ENCODE results near the gene CERK.
"Not testable (repeated sequence)": the region's sequence is repeated elsewhere in the genome, so short reads cannot be mapped to it uniquely, and the experiment has no call there.

CERK gene

GRCh38 chr22:46646531-46647215 lies 91.4 kb downstream of the CERK start:
- H3K27ac ChIP-seq (ENCODE audit: low read length), result no peak overlapping the region
- H3K9me2 ChIP-seq (replicated peaks; ENCODE audit: insufficient read depth, low read length), result no peaks in the 10 kb centered on the region
- no peaks in the 10 kb centered on the region for H3K36me3 ChIP-seq (replicated peaks; ENCODE audit: insufficient read depth, low read length)
- H3K9me3 ChIP-seq (replicated peaks; ENCODE audit: insufficient read depth, low read length), result no peaks in the 10 kb centered on the region
- no peak for TF ChIP-seq EZH2phosphoT487 (IDR thresholded peaks at IDR 0.05; ENCODE audit: low read length)
- no peak for TF ChIP-seq EZH2 (optimal IDR thresholded peaks at IDR 0.05; ENCODE audit: low read depth, low read length)
- no peak for TF ChIP-seq CTCF (IDR thresholded peaks at IDR 0.05; ENCODE audit: low read length)
- H3K4me1 ChIP-seq (ENCODE audit: low read length), result no peaks in the 10 kb centered on the region
- no peaks in the 10 kb centered on the region for H3F3A ChIP-seq (ENCODE audit: insufficient read depth, low read length)
- no peaks in the 10 kb centered on the region for H4K20me1 ChIP-seq (ENCODE audit: insufficient read depth, low read length)
- no peak overlapping the region for H3K4me3 ChIP-seq (ENCODE audit: low read length)
- no peak overlapping the region for H3K9ac ChIP-seq (ENCODE audit: low read length)
- no peak overlapping the region for H2AFZ ChIP-seq (ENCODE audit: low read length)
- no peak for DNase-seq
- H3K27me3 ChIP-seq (replicated peaks; ENCODE audit: insufficient read depth, low read length), result no peaks in the 10 kb centered on the region
- H3K79me2 ChIP-seq (ENCODE audit: low read length), result no peaks in the 10 kb centered on the region
- no peak overlapping the region for H3K4me2 ChIP-seq (ENCODE audit: low read depth, low read length)

GRCh38 chr22:46642840-46643480 lies 95.1 kb downstream of the CERK start:
- H3K9me3 ChIP-seq (replicated peaks; ENCODE audit: insufficient read depth, low read length); H2AFZ ChIP-seq (ENCODE audit: low read length); H3K9me2 ChIP-seq (replicated peaks; ENCODE audit: insufficient read depth, low read length); H3K4me2 ChIP-seq (ENCODE audit: low read depth, low read length); H3K27me3 ChIP-seq (replicated peaks; ENCODE audit: insufficient read depth, low read length); H3K79me2 ChIP-seq (ENCODE audit: low read length); H3K4me1 ChIP-seq (ENCODE audit: low read length); H3F3A ChIP-seq (ENCODE audit: insufficient read depth, low read length); H3K27ac ChIP-seq (ENCODE audit: low read length); DNase-seq; H3K9ac ChIP-seq (ENCODE audit: low read length); H3K4me3 ChIP-seq (ENCODE audit: low read length); H4K20me1 ChIP-seq (ENCODE audit: insufficient read depth, low read length); H3K36me3 ChIP-seq (replicated peaks; ENCODE audit: insufficient read depth, low read length): not testable (repeated sequence)

GRCh38 chr22:46641811-46642266 lies 96.2 kb downstream of the CERK start:
- H3K9me3 ChIP-seq (replicated peaks; ENCODE audit: insufficient read depth, low read length), result no peaks in the 10 kb centered on the region
- no peaks in the 10 kb centered on the region for H3K79me2 ChIP-seq (ENCODE audit: low read length)
- no peaks in the 10 kb centered on the region for H4K20me1 ChIP-seq (ENCODE audit: insufficient read depth, low read length)
- H3K9me2 ChIP-seq (replicated peaks; ENCODE audit: insufficient read depth, low read length), result no peaks in the 10 kb centered on the region
- DNase-seq, result no peak
- no peak overlapping the region for H3K4me2 ChIP-seq (ENCODE audit: low read depth, low read length)
- no peaks in the 10 kb centered on the region for H3K27me3 ChIP-seq (replicated peaks; ENCODE audit: insufficient read depth, low read length)
- H2AFZ ChIP-seq (ENCODE audit: low read length), result no peak overlapping the region
- H3K36me3 ChIP-seq (replicated peaks; ENCODE audit: insufficient read depth, low read length), result no peaks in the 10 kb centered on the region
- H3K9ac ChIP-seq (ENCODE audit: low read length), result no peak overlapping the region
- no peak overlapping the region for H3K27ac ChIP-seq (ENCODE audit: low read length)
- H3K4me1 ChIP-seq (ENCODE audit: low read length), result no peaks in the 10 kb centered on the region
- H3F3A ChIP-seq (ENCODE audit: insufficient read depth, low read length), result no peaks in the 10 kb centered on the region
- TF ChIP-seq EZH2 (optimal IDR thresholded peaks at IDR 0.05; ENCODE audit: low read depth, low read length), result no peak
- no peak for TF ChIP-seq CTCF (IDR thresholded peaks at IDR 0.05; ENCODE audit: low read length)
- no peak for TF ChIP-seq EZH2phosphoT487 (IDR thresholded peaks at IDR 0.05; ENCODE audit: low read length)
- no peak overlapping the region for H3K4me3 ChIP-seq (ENCODE audit: low read length)
